Subcutaneous adipose tissue (tissue), 4 donors: ENCODE data around the gene CSNK1A1. TPM values are rescaled to one million over a fixed set of nuclear protein-coding genes. Genes with fewer than 3 reads are reported as not detected.

ENCODE experiments used
- total RNA-seq, 4 donors: library from RNA; depleted of rRNA; stranded (reverse); fragments of >200 nt; gene quantifications; one replicate each; pipeline ENCODE4 v1.1.0, GENCODE V29; 2016
- TF ChIP-seq, protein P1 (sequence below): fragments of 450-650 bp; IDR thresholded peaks from one replicate; pipeline ENCODE4 v1.5.1; 2016; ENCODE audit warnings: low read depth, mild to moderate bottlenecking, control low read depth, antibody characterized with exemption, moderate library complexity

The CSNK1A1 gene
- total RNA-seq, 4 donors from 2014 or later = 149 to 210 (median 162) TPM

DNA sequence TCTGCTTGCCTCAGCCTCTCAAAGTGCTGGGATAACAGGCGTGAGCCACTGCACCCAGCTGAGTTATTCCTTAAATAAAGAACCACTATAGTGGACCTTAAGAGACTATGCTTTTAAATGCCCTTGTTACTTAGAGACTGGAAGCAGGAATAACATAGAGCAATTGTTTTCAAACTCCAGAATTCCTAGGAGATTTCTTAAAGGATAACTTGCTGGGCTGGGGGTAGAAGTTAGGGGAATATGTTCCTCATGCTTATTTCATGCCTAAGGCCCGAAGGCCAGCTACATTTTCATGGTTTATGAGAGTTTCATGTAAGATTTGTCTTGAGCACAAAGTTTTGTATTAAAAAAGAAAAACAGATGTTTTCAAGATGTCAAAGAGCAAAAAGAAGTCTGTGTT is 48.2 kb downstream of the CSNK1A1 start:
- TF ChIP-seq, protein P1, sequence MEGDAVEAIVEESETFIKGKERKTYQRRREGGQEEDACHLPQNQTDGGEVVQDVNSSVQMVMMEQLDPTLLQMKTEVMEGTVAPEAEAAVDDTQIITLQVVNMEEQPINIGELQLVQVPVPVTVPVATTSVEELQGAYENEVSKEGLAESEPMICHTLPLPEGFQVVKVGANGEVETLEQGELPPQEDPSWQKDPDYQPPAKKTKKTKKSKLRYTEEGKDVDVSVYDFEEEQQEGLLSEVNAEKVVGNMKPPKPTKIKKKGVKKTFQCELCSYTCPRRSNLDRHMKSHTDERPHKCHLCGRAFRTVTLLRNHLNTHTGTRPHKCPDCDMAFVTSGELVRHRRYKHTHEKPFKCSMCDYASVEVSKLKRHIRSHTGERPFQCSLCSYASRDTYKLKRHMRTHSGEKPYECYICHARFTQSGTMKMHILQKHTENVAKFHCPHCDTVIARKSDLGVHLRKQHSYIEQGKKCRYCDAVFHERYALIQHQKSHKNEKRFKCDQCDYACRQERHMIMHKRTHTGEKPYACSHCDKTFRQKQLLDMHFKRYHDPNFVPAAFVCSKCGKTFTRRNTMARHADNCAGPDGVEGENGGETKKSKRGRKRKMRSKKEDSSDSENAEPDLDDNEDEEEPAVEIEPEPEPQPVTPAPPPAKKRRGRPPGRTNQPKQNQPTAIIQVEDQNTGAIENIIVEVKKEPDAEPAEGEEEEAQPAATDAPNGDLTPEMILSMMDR = no peak

GRCh38 chr5:149500922-149501582 is 50.2 kb downstream of the CSNK1A1 start:
- TF ChIP-seq, protein P1 = no peak

DNA sequence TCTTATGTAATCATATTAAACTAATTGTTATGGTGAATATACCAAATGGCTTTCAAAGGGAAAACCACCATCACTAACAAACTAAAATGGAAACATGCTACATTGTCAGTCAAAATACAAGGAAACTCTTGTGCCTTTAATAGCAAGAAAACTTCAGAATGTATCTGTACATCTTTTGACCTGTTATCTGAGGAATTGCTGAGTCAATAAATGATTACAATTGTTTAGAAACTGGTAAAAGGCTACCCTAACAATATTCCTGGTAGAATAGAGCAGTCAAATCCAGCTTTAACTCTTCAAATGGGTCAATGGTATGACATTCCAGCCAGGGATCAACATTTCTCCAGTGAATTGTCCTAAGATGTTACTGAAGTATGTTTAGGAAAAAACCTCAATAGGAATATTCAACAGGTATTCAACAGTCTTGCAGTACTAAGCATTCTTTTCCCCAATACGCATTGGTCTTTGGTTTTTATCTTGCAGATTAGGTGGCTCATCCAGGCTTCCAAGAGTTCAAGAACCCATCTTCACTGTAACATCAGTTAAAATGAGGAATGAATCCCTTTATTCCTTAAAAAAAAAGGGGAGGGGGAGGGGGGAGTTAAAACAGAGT is 52.4 kb downstream of the CSNK1A1 start:
- TF ChIP-seq, protein P1 = no peak

GRCh38 chr5:149497357-149497756 is 53.9 kb downstream of the CSNK1A1 start:
- TF ChIP-seq, protein P1 = no peak

DNA sequence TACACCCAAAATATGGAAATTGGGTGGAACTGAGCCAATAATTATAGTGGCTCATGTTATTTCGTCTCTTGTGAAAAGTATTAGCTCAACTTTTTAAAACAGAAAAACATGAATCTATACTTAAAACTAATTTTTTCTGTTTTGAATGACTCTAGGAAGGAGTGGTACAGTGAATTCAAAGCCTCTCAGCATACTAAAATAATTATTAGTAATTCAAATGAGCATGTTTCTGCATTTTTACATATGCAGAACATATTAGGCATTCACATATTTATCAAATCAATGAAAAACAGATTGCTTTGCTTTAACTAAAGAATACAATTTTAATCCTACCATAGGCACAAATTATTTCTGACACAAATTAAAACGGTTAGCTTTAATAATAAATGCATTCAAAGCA is 54.3 kb downstream of the CSNK1A1 start:
- TF ChIP-seq, protein P1 = no peak

DNA sequence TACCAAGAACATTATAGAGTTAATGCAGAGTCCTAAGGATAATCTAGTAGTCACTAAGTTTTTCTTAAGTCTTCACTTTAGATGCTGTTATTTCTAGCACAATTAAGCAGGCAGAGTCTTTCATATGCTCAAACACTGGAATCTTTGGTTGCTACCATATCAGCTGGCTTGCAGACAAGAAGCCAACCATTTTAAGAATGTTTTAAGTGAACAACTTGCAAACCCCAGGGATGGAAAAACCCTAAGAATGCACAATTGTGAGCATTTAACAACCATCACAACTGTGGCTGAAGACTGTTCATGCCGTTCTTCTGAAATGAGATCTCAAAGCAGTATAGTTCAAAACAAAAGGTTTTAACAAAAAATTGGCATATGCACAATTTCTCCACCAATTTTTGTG is 55.1 kb downstream of the CSNK1A1 start:
- TF ChIP-seq, protein P1 = no peak

- TF ChIP-seq, protein P1 = no peak
These were observed 55.6 kb downstream of the CSNK1A1 start for GRCh38 chr5:149495673-149496072.
